OCI-LY1 (cell line): ENCODE measurements around the gene UQCRHL.

ENCODE experiments used
- H2AFZ ChIP-seq: fragments of 200-600 bp; sonication (generic), shearing (Covaris generic); 2 replicates; pipeline ENCODE4 v1.6.0; 2014; ENCODE audit warnings: antibody characterized with exemption, mild to moderate bottlenecking, low read length
- H3F3A ChIP-seq: fragments of 200-600 bp; sonication (generic), shearing (Covaris generic); 2 replicates; pipeline ENCODE4 v1.6.0; 2014; ENCODE audit warnings: mild to moderate bottlenecking, antibody characterized with exemption, low read length, moderate library complexity; ENCODE audit not compliant: insufficient read depth
- H3K27ac ChIP-seq: fragments of 200-600 bp; sonication (generic); 2 replicates; pipeline ENCODE4 v1.5.1; 2014; ENCODE audit warnings: low read length, mixed run types, mild to moderate bottlenecking, low read depth; ENCODE audit not compliant: poor library complexity, severe bottlenecking
- H3K27me3 ChIP-seq: fragments of 200-600 bp; sonication (generic); 2 replicates; pipeline ENCODE4 v1.6.0; 2014; ENCODE audit warnings: antibody characterized with exemption, mild to moderate bottlenecking, low read length, moderate library complexity; ENCODE audit not compliant: insufficient read depth
- H3K36me3 ChIP-seq: fragments of 200-600 bp; sonication (generic); 2 replicates; pipeline ENCODE4 v1.6.1; 2014; ENCODE audit warnings: mild to moderate bottlenecking, antibody characterized with exemption, low read length, moderate library complexity, mixed read lengths; ENCODE audit not compliant: insufficient read depth
- H3K4me1 ChIP-seq: fragments of 200-600 bp; sonication (generic); 2 replicates; pipeline ENCODE4 v1.5.1; 2014; ENCODE audit warnings: mild to moderate bottlenecking, low read length, moderate library complexity; ENCODE audit not compliant: insufficient read depth, severe bottlenecking
- H3K4me2 ChIP-seq: fragments of 200-600 bp; sonication (generic), shearing (Covaris generic); 2 replicates; pipeline ENCODE4 v1.6.1; 2014; ENCODE audit warnings: low read length
- H3K4me3 ChIP-seq: fragments of 200-600 bp; sonication (generic); 2 replicates; pipeline ENCODE4 v1.5.1; 2014; ENCODE audit warnings: low read length, low read depth, mild to moderate bottlenecking, mixed read lengths; ENCODE audit not compliant: poor library complexity, severe bottlenecking
- H3K79me2 ChIP-seq: fragments of 200-600 bp; shearing (Covaris generic); 2 replicates; pipeline ENCODE4 v1.6.1; 2016; ENCODE audit warnings: mixed run types, low read length, mixed read lengths; ENCODE audit not compliant: insufficient read depth
- H3K9ac ChIP-seq: fragments of 200-600 bp; sonication (generic), shearing (Covaris generic); 2 replicates; pipeline ENCODE4 v1.6.1; 2014; ENCODE audit warnings: mild to moderate bottlenecking, low read length, mixed read lengths
- H3K9me2 ChIP-seq: fragments of 200-600 bp; sonication (generic), shearing (Covaris generic); 2 replicates; pipeline ENCODE4 v1.6.1; 2014; ENCODE audit warnings: low read depth, mild to moderate bottlenecking, low read length, mixed read lengths
- H3K9me3 ChIP-seq: fragments of 200-600 bp; shearing (Covaris generic); 2 replicates; pipeline ENCODE4 v1.6.1; 2014; ENCODE audit warnings: low read length, mixed read lengths
- H4K20me1 ChIP-seq: fragments of 200-600 bp; sonication (generic), shearing (Covaris generic); 2 replicates; pipeline ENCODE4 v1.6.0; 2016; ENCODE audit warnings: mild to moderate bottlenecking, low read length; ENCODE audit not compliant: insufficient read depth
- CTCF ChIP-seq: fragments of 200-600 bp; sonication (generic), shearing (Covaris generic); IDR thresholded peaks from 2 replicates; pipeline ENCODE4 v1.5.1; 2017; ENCODE audit warnings: mild to moderate bottlenecking, antibody characterized with exemption, low read length, moderate library complexity, mixed read lengths
- EZH2 ChIP-seq: fragments of 200-600 bp; sonication (generic), shearing (Covaris generic); IDR thresholded peaks from 2 replicates; pipeline ENCODE4 v1.8.0; 2017; ENCODE audit warnings: borderline replicate concordance, mixed run types, mild to moderate bottlenecking, antibody characterized with exemption, low read length, moderate library complexity, mixed read lengths

The UQCRHL gene

GRCh38 chr1:15816674-15817073 lies 9.2 kb upstream of the UQCRHL start:
- Histone ChIP-seq H2AFZ (no peak overlapping the region), H3K9me3 (no peaks in the 10 kb centered on the region), H3K79me2 (no peaks in the 10 kb centered on the region), H3K36me3 (no peaks in the 10 kb centered on the region), H3K4me2 (no peak overlapping the region), H3F3A (no peaks in the 10 kb centered on the region), H3K4me1 (peaks cover 11% of the 10 kb centered on the region), H3K9ac (no peak overlapping the region), H3K9me2 (no peaks in the 10 kb centered on the region), H3K27ac (no peak overlapping the region), H3K4me3 (no peak overlapping the region), H3K27me3 (no peaks in the 10 kb centered on the region), H4K20me1 (no peaks in the 10 kb centered on the region)
- TF ChIP-seq CTCF: no peak
- TF ChIP-seq EZH2: no peak

GRCh38 chr1:15810073-15810472 lies 2.6 kb upstream of the UQCRHL start:
- H3K9me3 ChIP-seq: no peaks in the 10 kb centered on the region
- H2AFZ ChIP-seq: no peak overlapping the region
- H3K4me3 ChIP-seq: no peak overlapping the region
- no peak for TF ChIP-seq EZH2
- TF ChIP-seq CTCF: no peak
- no peaks in the 10 kb centered on the region for H3K79me2 ChIP-seq
- no peaks in the 10 kb centered on the region for H3K9me2 ChIP-seq
- no peak overlapping the region for H3K4me2 ChIP-seq
- H3K4me1 ChIP-seq: peaks cover 4% of the 10 kb centered on the region
- no peaks in the 10 kb centered on the region for H3F3A ChIP-seq
- H3K9ac ChIP-seq: no peak overlapping the region
- no peaks in the 10 kb centered on the region; the same call in 1 of the 2 replicates for H3K36me3 ChIP-seq
- H3K27ac ChIP-seq: no peak overlapping the region
- no peaks in the 10 kb centered on the region for H4K20me1 ChIP-seq
- no peaks in the 10 kb centered on the region for H3K27me3 ChIP-seq

- no peaks in the 10 kb centered on the region for H3F3A ChIP-seq
- no peak overlapping the region for H3K27ac ChIP-seq
- peaks cover 4% of the 10 kb centered on the region for H3K4me1 ChIP-seq
- no peaks in the 10 kb centered on the region for H3K79me2 ChIP-seq
- H3K27me3 ChIP-seq: no peaks in the 10 kb centered on the region
- TF ChIP-seq EZH2 (no peak), CTCF (no peak)
- H2AFZ ChIP-seq: no peak overlapping the region
- no peak overlapping the region for H3K9ac ChIP-seq
- no peak overlapping the region for H3K4me3 ChIP-seq
- H4K20me1 ChIP-seq: no peaks in the 10 kb centered on the region
- H3K4me2 ChIP-seq: no peak overlapping the region
- H3K9me2 ChIP-seq: no peaks in the 10 kb centered on the region
- H3K9me3 ChIP-seq: no peaks in the 10 kb centered on the region
- no peaks in the 10 kb centered on the region; the same call in 1 of the 2 replicates for H3K36me3 ChIP-seq
Measured at GRCh38 chr1:15808955-15809354, 1.5 kb upstream of the UQCRHL start.
